GM21423 (cell line): ENCODE data around the gene ATP2A2.

Source experiments
- ATAC-seq: cut with Tn5 transposase; IDR thresholded peaks from one replicate; pipeline ENCODE4 v1.9.1; 2021; ENCODE audit warnings: mild to moderate bottlenecking, moderate library complexity; ENCODE audit not compliant: unreplicated experiment

Gene ATP2A2

DNA sequence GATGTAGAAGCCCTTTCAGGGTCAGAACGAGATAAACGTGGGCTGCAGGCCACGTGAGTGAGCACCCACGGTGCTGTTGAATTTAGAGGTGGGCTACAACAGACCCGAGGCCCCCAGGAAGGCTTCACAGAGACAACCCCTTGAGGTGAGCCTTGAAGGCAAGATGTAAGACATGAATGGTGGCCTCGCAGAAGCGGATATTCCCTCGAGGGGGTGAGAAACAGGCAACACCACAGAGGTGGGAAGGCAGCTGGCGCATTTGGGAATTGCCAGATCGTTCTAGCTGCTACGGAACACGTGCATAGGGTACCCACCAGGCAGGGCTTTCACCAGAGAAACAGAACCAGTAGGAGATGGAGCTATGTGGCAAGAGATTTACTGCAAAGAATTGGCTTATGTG lies 22.6 kb upstream of the ATP2A2 start:
- ATAC-seq, result no peak

DNA sequence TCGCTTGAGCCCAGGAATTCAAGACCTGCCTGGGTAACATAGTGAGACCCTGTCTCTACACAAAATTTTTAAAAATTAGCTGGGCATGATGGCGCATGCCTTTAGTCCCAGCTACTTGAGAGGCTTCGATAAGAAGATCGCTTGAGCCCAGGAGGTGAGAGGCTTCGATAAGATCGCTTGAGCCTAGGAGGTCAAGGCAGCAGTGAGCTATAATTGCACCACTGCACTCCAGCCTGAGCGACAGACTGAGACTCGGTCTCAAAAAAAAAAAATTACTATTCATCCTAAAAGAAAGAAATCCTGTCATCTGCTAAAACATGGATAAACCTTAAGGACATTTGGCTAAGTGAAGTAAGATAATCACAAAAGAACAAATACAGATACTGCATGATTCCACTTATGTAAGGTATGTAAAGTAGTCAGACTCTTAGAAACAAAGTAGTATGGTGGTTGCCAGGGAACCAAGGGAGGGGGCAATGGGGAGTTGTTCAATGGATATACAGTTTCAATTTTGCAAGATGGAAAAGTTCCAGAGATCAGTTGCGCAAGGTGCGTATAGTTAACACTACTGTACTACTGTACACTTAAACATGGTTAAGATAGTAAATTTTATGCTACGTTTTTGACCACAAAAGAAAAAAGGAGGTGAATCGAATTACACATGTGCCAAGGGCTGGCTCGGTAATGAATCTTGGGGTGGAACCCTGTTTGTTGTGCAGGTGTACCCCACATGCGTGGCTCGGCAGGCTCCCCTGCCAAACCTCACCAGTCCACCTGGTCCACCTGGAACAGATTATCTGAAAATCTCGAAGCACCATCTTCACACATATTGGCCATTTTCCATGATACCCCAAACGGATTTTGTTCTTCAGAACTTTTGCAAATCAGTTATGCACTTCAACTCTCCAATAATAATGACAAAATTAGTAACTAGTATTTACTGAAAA lies 18.3 kb upstream of the ATP2A2 start:
- no peak for ATAC-seq

DNA sequence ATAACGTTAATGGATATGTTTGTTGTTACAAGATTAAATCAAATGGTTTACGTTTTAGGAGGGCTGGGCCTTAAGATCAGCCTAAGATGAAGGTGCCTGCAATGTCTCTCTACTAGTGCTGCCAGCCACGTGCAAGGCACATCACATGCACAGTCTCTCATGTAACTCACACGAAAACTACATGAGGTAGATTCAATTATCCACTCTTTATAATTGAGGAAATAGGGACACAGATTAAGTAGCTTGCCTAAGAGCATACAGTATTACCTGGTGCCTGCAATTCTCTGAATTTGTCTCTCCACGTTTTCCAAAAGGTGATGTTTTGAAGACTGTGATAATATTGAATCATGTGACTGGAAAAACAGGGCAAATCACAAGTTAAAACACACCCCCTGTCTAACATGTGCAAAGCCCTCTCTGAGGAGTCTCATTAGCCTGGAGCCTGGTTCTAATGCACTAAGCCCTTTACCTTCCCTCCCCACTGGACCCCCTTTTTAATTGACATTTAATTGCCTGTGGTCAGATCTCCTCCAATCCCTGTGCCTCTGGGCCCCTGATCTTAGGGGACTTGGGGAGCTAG lies 14.6 kb upstream of the ATP2A2 start:
- no peak for ATAC-seq

DNA sequence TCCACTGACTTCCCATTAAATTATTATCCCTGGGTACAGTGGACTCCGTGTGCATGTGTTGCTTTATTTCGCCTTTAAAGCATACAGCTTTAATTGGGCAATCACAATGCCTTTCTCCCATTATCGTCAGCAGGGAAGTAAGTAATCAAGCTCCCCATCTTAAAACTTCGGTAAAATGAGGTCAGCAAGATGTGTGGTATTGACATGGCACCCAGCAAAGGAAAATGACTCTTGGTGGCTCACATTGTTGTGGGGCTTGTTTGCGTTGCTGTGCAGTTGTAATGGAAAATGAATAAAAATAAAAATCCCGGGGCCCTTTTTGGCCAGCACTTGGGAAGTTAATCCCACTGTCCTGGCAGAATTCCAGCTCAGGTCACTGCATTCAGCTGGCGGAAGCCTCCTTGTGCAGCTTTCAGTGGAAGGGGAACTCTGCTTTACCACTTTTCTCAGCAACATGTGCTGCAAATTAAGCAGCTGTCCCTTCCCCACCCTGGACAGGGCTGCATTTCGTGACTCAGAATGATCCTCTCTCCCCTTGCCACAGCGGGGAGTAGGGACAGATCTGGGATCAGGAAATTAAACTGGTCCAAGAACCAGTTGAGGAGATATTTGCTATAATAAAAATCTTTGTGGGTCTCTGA lies 13.9 kb upstream of the ATP2A2 start:
- no peak for ATAC-seq

DNA sequence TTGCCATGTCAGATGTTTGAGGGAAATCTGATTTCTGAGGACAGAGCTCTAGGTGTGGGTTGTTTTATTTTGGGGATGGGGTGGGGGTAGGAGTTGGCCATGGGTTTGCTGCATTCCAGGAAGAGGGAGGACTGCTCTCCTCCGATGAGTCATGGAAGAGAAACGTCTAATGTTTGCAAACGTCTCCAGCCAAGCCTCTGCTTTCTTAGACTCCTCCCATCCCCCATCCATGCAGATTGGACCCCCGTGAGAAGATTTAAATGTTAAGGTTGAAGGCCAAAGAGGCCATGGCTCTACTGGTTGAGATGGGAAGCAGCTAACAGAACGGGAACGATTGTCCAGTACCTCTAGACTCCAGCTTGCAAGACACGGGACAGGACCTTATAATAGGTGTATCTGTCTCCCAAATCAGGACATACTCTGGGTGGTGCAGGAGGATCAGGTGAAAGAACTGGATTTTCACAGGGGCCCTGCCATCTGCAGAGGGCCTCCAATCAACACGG lies 11.4 kb upstream of the ATP2A2 start:
- ATAC-seq, result no peak

DNA sequence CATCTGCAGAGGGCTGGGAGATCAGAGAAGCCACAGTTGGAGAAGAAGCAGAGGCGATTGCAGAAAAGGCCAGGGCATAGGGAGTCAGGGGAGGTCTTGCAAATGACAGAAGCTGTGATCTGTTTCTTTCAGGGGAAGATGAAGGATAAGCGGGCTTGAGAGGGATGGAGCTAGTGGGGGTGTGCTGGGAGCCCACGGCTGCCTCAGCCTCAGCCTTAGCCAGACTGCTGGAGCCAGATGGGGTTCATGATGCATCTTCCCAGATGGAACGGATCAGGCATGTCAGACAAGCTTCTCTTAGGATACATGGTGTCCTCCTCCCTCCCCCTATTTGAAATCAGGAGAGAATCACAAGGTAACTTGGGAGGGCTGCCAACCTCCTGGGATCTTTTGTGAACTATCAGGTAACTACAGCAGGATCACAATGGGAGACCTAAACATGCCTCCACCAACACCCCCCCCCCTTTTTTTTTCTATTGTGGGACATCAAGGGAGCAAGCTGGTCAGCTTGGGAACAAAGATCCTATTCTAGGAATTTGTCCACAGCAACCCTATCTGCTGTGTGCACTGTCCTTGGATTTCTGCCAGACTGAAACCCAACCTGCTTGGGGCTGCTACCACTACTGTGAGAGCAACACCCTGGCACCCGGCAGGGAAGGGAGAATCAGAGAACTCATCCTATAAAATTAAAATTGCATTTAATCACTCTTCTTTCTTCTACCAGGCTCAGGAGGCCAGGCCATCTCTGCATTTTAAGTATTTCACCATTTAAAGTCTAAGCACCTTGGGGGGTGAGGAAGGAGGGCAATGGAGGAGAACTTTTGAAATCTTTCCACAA lies 10.7 kb upstream of the ATP2A2 start:
- no peak for ATAC-seq

DNA sequence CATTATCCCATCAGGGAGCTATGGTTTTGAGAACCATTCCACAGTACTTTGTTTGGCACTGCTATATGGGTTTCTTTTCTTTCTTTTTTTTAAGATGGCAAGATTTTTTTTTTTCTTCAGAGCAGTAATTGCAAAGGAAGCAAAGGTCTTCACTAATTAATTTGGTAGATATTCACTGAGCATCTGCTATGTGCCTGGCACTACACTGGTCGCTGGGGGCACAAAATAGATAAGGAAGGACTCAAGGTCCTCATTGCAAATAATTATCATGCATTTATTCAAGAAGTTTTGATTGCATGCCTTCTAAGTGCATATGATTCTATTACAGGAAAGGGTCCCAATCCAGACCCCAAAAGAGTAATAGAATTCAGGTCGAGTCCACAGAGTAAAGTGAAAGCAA lies 10.0 kb upstream of the ATP2A2 start:
- ATAC-seq, result no peak

DNA sequence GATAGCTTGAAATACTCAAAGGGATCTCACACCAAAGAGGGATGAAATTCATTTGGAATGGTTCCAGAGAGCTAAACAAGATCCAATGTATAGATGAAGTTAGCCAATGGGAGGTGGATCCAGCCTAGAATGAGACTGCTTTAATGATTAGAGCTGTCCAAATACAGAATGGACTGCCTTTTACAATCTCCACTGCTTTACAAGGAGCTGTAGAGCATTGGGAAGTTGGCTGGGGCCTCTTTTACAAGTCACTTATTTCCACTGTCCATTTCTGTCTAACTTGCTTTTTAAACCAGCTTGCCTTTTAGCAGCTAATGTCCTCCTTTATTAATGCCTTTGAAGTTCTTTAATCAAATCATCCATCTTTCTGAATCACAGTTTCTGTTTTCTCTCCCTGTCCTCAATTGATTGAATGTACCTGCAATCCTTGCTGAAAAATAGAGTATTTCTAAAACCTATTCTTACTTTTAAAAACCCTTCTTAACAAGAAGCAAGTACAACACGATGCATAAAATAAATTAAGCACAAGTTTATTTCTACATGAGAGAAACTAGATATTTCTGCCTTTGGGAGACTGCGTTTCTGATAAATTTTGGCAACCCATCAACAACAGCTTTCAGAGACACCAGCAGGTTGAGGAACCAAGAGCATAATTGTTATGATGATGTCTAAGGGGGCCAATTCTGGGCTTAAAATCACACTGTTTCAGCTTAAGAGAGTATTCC lies 3.4 kb upstream of the ATP2A2 start:
- no peak for ATAC-seq

DNA sequence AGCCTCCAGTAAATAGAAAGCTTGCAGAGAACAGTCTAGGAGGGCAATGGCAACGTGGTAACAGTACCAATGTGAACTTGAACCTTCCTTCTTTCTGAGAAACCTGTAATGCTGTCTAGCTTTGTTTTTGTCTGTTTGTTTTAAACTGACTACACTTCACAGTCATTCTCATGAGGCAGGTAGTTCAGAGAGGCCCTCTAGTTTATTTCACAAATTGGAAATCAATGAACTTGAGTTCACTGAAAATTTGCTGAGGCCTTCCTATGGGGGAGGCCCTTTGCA lies 2.9 kb upstream of the ATP2A2 start:
- no peak for ATAC-seq

DNA sequence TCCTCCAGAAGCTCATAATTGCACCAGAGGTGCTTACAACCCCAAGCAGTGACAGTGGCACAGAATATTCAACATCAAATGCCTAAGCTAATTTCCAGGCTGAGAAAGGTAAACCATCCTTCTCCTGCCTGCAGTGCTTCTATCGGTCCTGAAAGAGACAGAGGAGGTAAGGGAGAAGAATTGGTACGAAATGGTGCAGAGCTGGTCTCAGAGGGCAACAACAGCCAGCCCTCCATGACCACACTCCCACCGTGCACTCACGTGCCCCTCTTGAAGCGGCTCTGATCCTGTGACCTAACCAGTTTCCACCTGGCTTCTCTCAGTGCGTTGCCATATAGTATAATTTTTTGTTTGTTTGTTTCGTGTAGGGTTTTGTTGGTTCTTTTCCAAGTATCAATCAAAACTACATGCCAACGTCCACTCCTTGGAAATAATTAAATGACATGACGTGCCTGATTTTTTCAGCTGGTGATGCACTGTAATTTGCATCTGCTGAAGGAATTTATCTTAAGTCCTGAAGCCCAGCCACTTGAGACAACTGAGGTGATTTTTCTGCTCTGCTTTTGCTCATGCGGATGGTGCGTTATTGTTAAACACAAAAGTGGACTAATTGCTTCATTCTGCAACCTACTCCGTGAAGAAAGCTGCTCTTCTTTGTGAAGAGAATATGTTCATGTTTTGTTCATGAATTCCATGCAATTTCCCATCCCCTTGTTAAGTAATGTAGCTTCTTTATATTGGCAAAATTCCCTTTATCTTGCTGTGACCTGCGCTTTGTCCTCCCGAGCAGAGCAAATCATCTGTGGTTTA lies 1.3 kb upstream of the ATP2A2 start:
- ATAC-seq, result no peak

DNA sequence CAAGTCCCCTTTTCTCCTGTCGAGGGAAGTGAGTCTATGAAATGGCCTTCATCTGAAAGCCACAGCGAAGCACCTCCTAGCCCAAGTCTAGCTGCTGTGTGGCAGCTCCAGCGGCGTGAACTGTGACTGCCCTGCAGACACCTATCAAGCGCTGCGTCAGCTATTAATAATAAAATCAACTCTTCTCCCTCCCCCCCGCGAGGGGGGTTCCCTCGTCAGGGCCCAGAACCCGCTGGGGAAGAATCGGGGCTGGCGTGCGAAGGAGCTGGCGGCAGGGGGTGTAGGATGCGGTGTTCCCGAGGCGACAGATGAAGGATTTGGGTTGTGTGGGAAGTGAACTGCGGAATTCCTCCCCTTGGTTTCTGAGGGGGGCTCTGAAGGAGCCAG lies 662 bp upstream of the ATP2A2 start:
- peak; percentile 15 for ATAC-seq

DNA sequence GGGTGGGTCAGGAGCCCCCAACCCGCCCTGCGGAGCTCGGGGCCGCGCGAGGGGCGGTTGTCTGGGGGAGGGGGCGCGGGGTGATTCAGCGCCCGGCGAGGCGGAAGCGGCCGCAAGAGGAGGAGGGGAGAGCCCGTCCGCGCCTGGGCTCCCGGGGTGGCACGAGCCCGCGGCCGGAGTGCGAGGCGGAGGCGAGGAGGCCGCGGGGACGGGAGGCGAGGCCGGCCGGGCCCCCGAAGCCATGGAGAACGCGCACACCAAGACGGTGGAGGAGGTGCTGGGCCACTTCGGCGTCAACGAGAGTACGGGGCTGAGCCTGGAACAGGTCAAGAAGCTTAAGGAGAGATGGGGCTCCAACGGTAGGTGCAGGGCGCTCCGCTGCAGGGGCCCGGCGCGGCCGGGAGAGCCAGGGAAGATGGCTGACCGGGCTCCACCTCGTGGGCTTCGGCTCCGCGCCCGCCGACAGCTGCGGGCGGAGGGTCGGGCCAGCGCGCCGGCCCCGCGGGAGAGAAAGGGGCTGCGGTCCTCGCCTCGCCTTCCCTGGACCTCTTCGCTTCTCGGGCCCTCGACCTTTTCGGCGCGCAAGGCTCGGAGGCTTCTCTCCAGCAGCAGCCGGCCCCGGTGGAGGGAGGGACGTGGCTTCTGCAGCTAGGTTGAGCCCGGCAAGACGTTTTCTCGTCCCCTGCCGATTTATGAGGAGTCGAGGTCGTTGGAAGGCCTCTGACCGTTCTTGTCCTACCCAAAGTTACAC lies 677 bp downstream of the ATP2A2 start:
- peak; percentile 37 for ATAC-seq

DNA sequence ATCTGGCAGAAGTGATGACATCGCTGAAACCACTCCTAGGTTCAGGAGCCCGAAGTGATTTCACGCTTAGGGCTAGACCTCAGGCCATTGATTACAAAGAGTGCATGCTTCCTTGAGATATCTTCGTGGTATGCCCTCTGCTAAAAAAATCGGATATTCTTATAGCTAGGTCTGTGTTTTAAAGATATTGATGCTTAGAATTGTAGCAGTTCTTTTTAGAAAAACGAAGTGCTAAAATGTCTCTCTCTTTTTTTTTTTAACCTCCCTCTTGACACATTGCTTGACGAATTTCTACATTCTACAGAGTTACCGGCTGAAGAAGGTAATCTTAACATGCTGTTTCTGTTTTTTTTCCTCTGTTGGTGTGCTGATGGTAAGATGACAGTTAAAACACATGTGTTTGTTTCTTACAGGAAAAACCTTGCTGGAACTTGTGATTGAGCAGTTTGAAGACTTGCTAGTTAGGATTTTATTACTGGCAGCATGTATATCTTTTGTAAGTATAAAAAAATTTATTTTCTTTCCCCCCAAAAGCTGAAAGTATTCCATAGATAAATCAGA lies 1.3 kb downstream of the ATP2A2 start:
- peak; percentile 2 for ATAC-seq

DNA sequence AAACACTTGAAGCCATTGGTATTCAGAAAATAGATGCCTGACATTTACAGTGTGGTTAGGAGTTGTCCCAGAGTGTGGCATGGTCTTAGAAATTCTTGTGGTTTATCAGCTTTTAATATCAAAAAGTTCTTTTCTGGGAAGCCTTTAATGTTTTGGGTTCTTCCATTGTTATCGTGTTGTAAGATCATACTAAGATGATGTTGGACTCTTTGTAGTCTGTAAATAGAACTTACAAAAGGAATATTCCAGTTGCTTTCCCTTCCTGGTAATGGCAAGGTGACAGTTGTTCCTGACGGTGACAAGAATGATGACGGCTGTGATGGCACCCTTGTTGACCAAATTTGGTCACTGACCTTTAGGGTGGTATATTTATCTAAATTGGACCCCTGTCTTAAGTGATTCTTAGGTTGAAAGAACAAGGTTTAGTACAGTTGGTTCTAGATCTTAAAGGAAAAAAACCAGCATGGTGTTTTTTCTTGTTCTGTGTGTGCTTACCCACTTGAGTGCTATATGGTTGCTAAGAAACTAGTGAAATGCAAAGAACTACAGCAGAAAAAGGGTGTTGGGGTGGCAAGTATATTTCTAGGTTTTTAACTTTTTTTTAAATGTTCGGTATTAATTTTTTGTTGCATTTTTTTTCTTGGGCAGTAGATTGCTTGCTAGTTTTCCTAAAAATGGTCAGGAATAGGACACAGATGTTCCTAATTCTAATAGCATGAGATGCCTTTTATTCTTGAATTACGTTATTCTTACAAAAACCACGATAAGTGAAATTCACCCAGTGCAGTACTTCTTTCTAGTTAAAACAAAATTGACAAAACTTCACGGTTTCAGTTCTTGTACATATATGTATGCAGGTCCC lies 2.1 kb downstream of the ATP2A2 start:
- ATAC-seq, result no peak

DNA sequence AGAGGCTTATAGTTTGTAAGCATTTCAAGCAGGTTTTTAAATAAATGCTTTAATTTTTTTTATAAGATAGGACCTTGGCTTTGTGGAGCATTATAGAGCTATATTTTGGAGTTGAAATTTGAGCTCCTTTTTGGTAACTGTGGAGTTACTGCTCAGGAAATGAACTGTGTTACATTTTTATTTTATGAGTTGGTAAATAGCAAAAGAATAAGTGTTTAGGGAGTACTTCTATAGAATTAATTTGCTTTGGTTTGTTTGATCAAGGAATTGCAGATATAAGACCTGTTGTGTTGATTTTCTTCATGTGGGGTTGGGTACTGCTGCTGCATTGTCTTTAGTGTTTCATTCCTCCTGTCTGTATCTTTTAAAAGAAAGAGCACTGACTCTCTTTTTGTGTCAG lies 3.5 kb downstream of the ATP2A2 start:
- no peak for ATAC-seq

DNA sequence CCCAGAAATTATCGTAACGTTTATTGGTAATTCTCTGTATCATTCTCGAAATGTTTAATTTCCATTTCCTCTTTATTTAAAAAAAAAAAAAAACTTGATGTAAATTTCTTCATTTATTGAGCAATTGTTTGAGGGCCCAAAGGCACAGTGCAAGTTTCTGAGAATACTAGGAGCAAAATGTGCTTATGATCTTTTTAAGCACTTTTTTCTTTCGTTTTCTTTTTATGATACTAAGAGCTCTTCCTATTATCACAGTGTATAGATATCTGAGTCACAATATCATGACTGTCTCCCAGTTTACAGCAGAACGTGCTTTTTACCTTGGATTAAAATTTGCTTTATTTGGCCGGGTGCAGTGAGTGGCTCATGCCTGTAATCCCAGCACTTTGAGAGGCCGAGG lies 5.6 kb downstream of the ATP2A2 start:
- no peak for ATAC-seq

DNA sequence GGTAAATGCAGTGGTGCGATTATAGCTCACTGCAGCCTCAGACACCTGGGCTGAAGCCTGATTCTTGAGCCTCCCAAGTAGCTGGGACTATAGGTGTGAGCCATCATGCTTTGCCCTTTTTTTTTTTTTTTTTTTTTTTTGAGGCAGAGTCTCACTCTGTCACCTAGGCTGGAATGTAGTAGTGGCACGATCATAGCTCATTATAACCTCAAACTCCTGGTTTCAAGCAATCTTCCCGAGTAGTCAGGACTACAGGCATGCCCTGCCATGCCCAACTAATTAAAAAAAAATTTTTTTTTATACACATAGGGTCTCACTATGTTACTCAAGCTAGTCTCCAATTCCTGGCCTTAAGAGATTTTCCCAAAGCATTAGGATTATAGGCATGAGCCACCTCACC lies 6.9 kb downstream of the ATP2A2 start:
- ATAC-seq, result no peak
